SU-DHL-6 (cell line): ENCODE results near the gene HCFC1R1.

ENCODE experiments used
- CTCF ChIP-seq: fragments of 200-600 bp; sonication (generic); IDR thresholded peaks from one replicate; pipeline ENCODE4 v1.5.1; 2017; ENCODE audit warnings: antibody characterized with exemption, mild to moderate bottlenecking, low read length, moderate library complexity; ENCODE audit not compliant: insufficient read depth, poor library complexity, severe bottlenecking
- EZH2phosphoT487 ChIP-seq: fragments of 200-600 bp; sonication (generic), shearing (Covaris generic); conservative IDR thresholded peaks from 2 replicates; pipeline ENCODE4 v1.6.1; 2018; ENCODE audit warnings: mild to moderate bottlenecking, antibody characterized with exemption, low read length, moderate library complexity, mixed read lengths

GRCh38 chr16:3051494-3051893 is 27.8 kb upstream of the HCFC1R1 start:
- TF ChIP-seq CTCF (no peak), EZH2phosphoT487 (no peak)
